NCI-H1417 (cell line): ENCODE data around the gene PLEKHH2.

Source experiments
- DNase-seq, 3 experiments: peaks; one replicate each; lab custom pipeline; 2025; lab: John Stamatoyannopoulos, UW

Gene PLEKHH2

DNA sequence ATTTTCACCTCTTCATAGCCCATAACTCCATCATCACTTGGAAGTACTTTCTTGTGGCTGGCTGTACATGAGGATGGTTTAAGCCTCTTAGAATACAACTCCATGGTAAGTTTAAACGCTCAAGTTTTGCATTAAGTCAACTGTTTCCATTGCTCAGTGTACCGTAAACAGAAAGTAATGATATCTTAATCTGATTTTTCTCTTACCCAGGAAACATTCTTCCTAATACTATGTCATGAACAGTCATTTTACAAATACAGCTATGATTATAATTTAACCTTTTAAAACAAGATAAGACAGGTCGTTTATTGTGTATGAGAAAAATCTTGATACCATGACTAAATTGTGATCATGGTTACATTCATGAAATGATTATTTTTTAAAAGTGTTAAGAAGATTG is 125.2 kb downstream of the PLEKHH2 start:
- no peak for DNase-seq

DNA sequence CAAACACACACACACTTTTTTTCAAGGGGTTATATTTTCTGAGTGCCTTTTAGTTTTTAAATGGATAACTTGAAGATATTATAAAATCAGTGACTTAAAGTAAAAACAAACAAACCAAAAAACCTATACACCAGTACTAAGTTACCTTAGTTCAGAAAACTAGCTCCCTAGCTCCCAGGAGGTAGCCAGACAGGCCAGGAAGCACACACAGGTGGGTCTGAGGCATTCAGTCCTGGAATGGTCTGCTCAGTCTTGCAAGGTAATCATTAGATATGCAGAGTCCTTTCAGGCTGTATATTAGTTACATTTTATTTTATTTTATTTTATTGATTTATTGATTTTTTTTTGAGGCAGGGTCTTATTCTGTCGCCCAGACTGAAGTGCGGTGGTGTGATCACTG is 126.0 kb downstream of the PLEKHH2 start:
- no peak for DNase-seq

DNA sequence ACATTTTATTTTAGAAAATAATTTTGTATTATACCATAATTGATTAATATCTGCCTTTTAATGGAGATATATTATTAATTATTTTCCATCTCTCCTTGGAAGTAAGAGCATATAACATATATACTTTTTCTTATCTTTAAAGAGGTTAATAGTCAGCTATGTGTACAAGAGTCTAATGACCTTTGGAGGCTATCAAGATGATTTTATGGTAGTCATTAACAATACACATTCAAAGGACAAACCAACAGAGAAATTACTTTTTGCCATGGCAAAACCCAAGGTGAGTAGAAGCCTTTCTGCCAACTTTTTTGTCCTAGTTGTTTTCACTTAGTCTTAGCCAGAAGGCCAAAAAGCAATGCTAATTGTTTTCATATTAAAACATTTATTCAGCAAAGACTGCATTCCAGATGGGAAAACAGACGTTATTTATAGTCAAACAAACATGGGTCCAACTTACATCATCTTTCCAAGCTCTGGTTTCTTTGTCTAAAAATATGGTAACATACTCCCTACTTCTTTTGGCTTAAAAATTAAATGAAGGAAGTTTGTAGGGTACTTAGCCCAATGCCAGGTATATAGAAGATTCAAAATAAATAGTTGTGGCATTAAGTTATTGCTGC is 127.1 kb downstream of the PLEKHH2 start:
- DNase-seq, result no peak

DNA sequence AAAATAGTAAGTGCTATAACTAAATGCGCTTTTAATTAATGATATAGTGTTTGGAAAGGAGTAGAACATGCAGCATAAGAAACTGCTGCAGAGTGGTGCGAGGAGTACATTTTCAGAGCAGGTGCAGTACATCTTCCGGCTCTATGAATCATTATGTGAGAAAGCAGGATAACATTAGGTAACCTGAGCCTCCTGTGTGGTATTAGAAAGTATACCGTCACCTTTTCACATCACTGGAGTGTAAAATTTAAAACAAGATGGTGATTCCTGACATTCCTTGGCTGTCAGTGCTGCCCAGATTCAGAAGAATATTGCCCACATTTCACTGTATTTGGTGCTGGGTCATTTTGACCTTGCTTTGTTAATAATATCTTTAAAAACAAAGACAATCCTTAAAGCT is 128.9 kb downstream of the PLEKHH2 start:
- DNase-seq, result peak in 1 of 3 experiments; percentile 24

DNA sequence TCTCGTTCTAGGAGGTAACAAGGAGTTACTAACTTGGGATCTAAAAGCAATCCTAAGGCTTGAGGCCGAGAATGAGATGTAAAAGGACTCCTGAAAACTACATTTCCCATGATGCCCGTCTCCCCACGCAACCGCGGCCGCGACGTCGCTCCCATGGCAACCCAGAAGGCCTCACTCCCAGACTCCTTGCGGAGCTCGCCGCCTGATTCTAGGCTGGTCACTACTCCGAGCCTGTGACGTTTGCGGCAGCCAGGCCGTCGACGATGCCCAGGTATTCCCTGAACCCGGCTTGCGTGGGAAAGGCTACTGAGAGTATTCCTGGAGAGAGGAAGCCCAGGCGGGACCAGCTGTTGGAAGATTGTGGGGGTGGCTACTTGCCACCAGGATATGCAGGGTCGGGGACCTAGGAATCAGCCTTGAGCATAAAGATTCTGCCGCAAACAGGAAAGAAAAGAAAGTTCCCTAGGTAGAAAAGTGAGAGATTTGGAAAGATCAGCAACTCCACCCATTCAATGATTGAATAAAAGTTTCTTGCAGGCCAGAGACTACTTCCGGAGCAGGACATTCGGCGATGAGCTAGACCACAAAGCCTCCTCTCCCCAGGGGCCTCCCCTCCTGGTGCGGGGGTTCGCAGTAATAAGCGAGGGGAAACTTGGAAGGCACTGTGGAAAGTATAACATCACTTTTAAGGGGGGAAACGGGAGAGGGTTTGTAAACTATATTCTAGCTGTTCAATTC is 137.0 kb downstream of the PLEKHH2 start, which contains the start of gene DYNC2LI1:
Gene DYNC2LI1 (plus strand): TSS at position 164 of the 738 bp plus-strand sequence. CDS start 100 bp downstream, at position 264.
- DNase-seq, result peak; percentile 90 to 97 (median 93)

DNA sequence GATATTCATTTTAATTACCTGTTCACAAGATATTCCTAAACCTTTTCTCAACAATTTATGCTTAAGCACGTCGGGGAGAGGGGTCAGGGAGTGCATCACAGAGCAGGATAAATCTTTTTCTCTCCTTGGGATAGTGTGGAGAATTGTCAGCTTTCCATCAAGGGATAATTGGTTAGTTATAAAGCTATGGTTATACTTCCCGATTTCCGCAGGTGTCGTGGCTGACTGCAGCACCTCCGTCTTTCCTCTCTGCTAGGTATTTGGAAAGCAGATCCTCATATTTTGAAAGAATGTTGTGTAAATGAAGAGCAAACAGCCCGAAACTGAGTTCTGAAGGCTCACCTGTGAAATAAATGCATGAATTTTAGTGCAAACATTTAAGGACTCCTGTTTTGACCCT is 137.6 kb downstream of the PLEKHH2 start:
- DNase-seq, result no peak

DNA sequence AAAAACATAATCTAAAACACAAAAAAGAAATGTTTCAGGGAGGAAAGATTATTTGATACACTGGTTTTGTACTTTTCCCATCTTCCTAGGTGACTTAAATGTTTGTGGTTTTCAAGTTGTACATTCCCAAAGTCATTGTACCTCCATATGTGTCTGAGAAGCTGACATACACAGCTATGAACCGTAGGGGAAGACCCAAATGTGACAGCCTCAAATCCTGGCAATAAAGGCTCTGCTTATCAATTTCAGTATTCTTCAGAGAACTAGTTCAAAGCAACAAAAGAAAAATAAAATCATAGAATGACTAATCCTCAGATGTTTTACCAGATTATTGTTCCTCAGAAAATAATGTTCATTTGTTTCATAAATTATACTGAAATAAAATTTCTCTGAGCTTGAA is 139.3 kb downstream of the PLEKHH2 start:
- no peak for DNase-seq

DNA sequence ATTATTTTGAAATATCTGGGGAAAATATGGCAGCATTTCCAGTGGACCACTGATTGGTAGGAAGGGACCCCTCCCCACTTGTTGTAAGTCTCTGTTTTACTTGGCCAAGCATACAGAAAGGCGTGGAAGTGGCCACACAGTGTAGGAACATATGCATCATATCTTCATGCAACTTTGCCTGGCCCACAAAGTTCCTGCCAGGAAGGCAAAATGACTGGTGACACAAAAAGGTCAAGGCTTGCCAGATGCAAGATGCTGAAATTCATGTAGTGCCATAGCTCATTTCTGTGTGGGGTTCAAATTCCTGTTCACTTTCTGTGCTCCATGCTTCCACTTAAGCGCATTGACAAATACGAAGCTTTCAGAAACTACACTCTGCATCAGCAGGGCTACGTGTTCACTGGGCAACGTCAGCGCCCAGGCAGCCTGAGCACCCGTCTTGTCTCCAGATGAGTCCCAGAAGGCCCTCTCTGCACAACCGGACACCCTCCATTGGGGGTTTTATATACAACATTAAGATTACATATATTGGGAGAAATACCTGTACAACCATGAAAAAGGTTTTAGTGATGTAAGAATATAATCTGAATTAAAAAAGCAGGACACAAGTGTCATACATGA is 140.4 kb downstream of the PLEKHH2 start:
- DNase-seq, result peak in 1 of 3 experiments; percentile 3

DNA sequence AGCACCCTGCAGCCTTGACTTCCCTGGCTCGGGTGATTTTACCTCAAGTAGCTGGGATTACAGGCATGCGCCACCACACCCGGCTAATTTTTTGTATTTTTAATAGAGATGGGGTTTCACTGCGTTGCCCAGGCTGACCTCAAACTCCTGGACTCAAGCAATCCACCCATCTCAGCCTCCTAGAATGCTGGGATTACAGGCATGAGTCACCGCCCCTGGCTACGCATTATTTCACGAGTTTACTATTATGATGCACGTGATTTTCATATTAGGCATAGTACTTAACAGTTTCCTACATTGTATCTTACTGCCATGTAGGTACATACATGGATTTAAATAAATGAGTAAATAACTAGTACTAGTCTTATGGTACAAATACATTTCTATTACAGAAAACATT is 141.2 kb downstream of the PLEKHH2 start:
- no peak for DNase-seq

DNA sequence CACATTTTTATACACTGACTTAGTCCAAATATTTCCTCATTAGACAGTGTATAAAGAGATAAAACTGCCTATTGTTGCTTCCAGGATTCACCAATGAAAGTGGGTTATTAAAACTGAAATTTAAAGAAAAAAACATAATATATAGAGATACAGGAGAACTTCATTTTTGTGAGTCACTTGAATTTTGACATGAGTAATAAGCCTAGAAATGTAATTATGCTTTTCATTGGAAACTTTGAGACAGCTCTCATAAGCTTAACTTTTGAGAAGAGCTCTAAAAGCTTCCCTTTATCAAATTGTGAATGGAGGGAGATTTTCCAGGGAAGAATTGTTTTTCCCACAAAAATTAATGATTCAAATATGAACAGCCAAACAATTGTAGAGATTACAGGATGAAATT is 150.8 kb downstream of the PLEKHH2 start:
- DNase-seq, result no peak

DNA sequence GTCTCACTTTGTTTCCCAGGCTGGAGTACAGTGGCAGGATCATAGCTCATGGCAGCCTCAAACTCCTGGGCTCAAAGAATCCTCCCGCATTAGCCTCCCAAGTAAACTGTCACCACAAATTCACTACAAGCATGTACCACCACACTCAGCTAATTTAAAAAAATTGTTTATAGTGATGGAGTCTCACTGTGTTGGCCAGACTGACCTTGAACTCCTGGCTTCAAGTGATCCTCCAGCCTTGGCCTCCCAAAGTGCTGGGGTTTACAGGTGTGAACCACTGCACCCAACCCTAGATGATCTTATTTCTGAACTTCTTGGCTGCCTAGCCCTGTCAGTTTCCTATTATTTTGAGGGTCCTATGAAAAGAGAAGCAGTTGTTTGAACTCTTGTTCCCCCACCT is 151.6 kb downstream of the PLEKHH2 start:
- no peak for DNase-seq

DNA sequence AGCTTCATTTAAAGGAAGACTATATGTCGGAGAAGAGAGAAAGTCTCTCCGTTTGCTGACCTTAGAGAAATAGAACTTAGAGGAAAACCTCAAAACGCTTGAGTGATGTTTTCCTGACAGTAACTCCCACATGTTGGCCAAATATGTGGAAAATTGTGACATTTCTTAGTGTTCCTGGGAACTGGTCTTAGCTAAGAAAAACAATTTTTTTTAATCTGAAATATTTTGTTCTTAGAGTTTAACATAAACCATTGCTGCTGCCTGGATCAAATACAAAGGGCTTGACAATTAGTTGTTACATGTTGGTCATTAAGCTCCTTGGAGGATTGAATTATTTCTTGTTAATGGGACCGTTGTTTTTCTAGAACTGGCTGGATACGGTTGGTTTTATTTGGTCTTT is 153.1 kb downstream of the PLEKHH2 start:
- no peak for DNase-seq

DNA sequence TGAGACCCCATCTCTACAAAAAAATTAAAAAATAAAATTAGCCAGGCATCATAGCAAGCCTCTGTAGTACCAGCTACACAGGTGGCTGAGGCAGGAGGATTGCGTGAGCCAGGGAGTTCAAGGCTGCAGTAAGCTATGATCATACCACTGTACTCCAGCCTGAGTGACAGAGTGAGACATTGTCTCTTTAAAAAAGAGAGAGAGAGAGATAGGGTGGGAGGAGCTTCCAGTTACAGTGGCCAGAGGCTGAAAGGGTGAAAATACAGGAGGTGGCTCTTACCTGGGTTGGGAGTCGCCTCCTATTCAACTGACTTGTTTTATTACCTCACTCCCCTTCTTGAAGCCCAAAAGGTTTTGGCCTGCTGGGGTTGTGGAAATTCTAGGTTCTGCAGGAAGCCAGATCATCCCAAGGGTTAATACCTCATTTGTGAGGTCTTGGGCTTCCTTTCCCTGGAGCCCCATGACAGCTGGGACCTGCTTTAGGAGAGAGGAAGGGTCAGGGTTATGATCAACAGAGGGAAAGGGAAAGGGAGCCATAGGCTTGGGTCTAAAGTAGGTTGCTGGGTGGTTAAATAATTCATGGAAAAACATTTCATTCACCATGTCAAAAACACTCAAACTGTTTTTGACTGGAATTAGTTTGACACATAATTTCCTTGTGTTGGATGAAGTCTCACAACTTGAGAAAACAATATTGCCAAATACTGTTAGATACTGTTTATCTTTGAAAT is 154.1 kb downstream of the PLEKHH2 start:
- no peak for DNase-seq

DNA sequence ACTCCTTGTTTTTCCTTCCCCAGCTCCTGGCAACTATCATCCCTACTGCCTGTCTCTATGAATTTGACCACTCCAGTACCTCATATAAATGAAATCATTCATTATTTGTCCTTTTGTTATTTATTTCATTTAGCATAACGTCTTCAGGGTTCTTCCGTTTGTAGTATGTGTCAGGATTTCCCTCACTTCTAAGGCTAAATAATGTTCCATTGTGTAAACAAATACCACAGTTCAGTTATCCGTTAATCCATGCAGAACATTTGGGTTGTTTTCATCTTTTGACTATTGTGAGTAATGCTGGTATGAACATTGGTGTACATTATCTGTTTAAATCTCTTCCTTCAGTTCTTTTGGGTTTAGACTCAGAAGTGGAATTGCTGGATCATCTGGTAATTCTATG is 155.6 kb downstream of the PLEKHH2 start:
- DNase-seq, result no peak

DNA sequence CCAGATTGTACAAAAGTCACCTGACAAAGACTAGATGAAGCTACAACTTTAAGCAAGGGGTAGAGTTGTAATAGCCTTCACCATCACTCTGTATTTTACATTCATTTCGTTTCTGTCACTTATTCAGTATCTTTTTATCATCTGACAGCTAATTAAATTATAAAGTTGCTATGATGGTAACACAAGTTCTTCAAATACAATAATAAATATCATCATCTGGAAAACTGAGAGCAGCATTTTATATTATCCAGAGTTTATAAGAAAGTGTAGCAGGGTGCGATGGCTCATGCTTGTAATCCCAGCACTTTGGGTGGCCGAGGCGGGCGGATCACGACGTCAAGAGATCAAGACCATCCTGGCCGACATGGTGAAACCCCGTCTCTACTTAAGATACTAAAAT is 157.9 kb downstream of the PLEKHH2 start:
- no peak for DNase-seq

DNA sequence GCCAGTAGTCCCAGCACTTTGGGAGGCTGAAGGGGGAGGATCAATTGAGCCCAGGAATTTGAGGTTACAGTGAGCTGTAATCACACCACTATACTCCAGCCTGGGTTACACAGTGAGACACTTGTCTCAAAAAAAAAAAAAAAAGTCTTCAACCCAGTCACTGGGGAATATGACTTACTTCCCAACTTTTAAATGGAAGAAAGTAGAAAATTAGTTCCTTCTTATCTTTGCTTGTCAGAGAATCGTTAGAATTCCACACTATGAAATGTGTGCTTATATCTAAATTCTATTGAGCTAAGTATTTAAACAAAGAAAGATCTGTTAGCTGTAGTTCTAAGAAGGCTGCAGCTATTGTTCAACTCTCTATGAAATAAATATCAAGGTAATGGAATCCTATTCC is 159.1 kb downstream of the PLEKHH2 start:
- DNase-seq, result no peak

DNA sequence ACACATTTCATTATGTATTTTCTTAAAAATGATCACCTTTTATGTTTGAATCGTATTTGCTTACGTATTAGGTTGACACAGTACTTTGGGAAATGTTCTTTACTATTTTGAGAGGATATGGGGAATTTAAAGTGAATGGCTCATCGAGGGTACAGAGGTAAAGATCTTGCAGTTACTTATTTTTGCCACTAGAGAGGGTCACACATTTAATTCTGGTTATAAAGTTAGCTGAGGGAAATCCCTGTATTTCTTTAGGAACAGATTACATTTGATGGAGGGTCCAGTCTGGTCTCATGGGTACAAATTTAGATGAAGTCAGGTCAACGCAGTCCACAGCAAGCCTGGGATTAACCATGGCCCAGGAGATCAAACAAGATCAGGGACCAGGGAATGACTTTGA is 161.2 kb downstream of the PLEKHH2 start:
- peak in 1 of 3 experiments; percentile 9 for DNase-seq

DNA sequence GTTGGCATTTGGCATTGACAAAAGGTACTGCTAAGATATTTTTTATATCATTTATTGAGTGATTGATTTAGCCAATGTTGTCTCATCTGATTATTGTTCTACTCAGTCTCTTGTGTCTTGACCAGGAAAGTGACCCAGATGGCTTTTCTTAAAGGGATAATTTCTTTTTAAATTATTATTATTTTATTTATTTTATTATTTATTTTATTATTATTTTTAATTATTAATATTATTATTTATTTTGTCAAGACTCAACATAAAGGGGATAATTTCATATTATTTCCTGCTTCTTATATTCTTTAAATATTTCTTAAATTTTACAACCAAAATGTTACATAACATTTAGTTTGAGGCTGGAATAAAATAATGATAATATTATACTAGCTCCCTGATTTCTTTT is 163.8 kb downstream of the PLEKHH2 start:
- no peak for DNase-seq

DNA sequence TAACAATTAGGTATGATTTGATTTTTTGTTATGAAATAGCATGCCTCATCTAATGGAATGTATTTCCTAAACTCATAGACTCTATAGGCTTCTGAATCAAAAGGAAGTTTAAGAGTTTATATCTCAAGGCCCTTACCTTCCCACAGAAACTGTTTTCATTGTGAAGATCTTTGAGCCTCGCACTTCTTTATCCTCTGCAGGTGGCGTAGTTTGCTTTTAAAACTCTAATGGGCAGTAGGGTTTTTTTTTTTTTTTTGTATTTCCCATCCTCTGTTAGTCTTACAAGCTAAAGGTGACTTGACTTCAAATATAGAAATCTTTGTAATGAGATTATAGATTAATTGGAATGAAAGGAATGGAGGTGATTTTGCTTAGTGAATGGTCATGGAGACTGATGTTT is 165.1 kb downstream of the PLEKHH2 start:
- no peak for DNase-seq

DNA sequence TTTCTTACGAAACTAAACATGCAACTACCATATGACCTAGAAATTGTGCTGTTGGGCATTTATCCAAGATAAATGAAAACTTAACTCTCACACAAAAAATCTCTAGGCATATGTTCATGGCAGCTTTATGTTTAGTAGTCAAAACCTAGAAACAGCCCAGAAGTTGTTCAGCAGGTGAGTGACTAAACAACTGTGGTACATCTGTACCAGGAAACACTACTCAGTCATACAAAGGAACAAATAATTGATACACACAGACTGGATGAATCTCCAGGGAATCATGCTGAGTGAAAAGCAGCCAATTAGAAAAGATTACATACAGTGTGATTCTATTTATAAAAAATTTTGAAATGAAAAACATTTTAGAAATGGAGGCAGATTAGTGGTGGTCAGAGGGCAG is 166.1 kb downstream of the PLEKHH2 start:
- DNase-seq, result no peak

DNA sequence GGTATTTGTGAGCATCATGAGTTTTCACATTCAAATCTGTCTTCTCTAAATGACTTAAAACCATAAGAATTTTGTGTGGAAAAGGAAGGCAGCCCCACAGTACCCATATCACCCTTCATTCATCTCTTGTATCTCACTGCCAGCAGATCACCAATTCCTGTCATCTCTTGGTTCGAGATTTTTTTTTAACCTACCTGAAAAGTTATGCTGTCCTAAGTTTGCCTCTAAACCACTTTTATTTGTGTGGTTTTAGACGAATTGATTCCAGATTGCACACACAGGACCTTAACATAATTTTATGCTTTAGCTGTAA is 169.6 kb downstream of the PLEKHH2 start:
- DNase-seq, result no peak

DNA sequence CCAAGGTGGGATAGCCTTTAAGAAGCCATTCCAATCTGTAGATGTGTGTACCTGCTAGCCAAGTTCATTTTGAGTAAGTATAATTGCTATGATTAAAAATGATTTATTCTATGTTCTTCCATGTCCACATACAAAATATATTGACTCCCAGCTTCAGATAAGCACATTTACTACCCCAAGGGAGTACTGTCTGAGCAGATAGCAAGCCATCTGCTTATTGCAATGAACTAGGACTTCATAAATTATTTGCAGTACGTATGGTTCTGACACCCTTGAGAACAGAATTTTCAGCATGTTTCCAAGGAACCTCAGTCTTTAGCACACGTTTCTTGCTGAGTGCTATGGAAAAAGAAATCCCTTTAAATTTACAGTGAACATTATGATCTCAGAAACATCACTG is 173.4 kb downstream of the PLEKHH2 start:
- no peak for DNase-seq

DNA sequence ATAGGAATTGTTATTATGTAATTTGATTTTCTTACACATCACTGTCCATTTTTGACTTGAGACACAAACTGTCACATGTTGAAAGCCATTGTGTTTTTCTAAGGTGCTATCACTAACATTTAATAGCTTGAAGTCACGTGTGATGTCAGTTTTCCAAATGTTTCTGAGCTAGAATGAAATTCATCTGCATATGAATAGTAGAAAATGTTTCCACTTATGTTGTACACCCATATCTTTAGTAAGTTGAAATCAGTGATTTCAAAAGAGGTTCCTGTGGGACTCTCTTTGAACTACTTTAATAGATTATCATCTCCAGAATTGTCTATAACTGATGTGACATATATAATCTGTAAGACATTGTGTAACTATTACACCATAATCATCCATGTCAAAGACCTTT is 173.8 kb downstream of the PLEKHH2 start:
- DNase-seq, result no peak
